GM19328 (cell line): ENCODE measurements around the gene NFKBIZ.
"Not testable (repeated sequence)": the region's sequence is repeated elsewhere in the genome, so short reads cannot be mapped to it uniquely, and the experiment has no call there.

ENCODE experiments used
- ATAC-seq: cut with Tn5 transposase; IDR thresholded peaks from one replicate; pipeline ENCODE4 v1.9.1; 2021; ENCODE audit warnings: mild to moderate bottlenecking, moderate library complexity; ENCODE audit not compliant: unreplicated experiment

NFKBIZ gene

GRCh38 chr3:101905573-101905972, 56.3 kb downstream of the NFKBIZ start:
- not testable (repeated sequence) for ATAC-seq
